HEK293 (cell line): ENCODE measurements around the gene TEFM.

Experiments
- CTCF ChIA-PET: fragments of 350-600 bp; formaldehyde crosslinking; extraction: SDS; loops from one replicate; lab custom pipeline; 2021; ENCODE audit warnings: antibody characterized with exemption; lab: Yijun Ruan, JAX
- POLR2A ChIA-PET: fragments of 300-600 bp; formaldehyde crosslinking; extraction: SDS; loops from one replicate; lab custom pipeline; 2020; ENCODE audit warnings: antibody characterized with exemption, inconsistent platforms; lab: Yijun Ruan, JAX
- H3K27ac ChIP-seq: fragments of 200-500 bp; sonication (Bioruptor generic); 2 replicates; pipeline ENCODE4 v1.5.1; 2014; ENCODE audit warnings: low read depth, low read length, control low read depth, inconsistent platforms; ENCODE audit errors: extremely low read depth
- H3K36me3 ChIP-seq, 2 experiments: fragments of 200-500 bp in 1 of 2; sonication (Bioruptor generic) in 1 of 2; 1 replicate in 1 of 2; 2 replicates in 1 of 2; pipeline ENCODE4 v1.5.1; 2014 to 2017; ENCODE audit warnings: inconsistent platforms in 2 of 2, low read length in 2 of 2; ENCODE audit not compliant: control insufficient read depth in 2 of 2, insufficient read depth in 1 of 2
- H3K4me1 ChIP-seq: fragments of 200-500 bp; sonication (Bioruptor generic); 2 replicates; pipeline ENCODE4 v1.5.1; 2014; ENCODE audit warnings: mild to moderate bottlenecking, low read length, inconsistent platforms; ENCODE audit not compliant: control insufficient read depth, insufficient read depth
- H3K4me3 ChIP-seq: 2 replicates; pipeline ENCODE4 v1.5.1; 2011; ENCODE audit warnings: low read depth, mild to moderate bottlenecking, control low read depth, low read length, moderate library complexity
- H3K9me3 ChIP-seq: fragments of 200-500 bp; sonication (Bioruptor generic); 2 replicates; pipeline ENCODE4 v1.5.1; 2014; ENCODE audit warnings: low read depth, low read length, inconsistent platforms; ENCODE audit not compliant: control insufficient read depth, insufficient read depth
- GLIS1 ChIP-seq: fragments of 450-650 bp; formaldehyde crosslinking; IDR thresholded peaks from 2 replicates; pipeline ENCODE4 v1.5.1; 2016; ENCODE audit warnings: missing biosample characterization, missing genetic modification characterization
- IKZF3 ChIP-seq: fragments of 450-650 bp; IDR thresholded peaks from 2 replicates; pipeline ENCODE4 v1.5.0; 2018; ENCODE audit warnings: missing biosample characterization, mild to moderate bottlenecking, missing genetic modification characterization, moderate library complexity
- KLF16 ChIP-seq: fragments of 450-650 bp; formaldehyde crosslinking; IDR thresholded peaks from 2 replicates; pipeline ENCODE4 v1.5.1; 2017; ENCODE audit warnings: missing biosample characterization, missing genetic modification characterization
- KLF8 ChIP-seq: fragments of 450-650 bp; formaldehyde crosslinking; IDR thresholded peaks from 2 replicates; pipeline ENCODE4 v1.5.1; 2016; ENCODE audit warnings: missing biosample characterization, missing genetic modification characterization
- MYNN ChIP-seq: fragments of 450-650 bp; formaldehyde crosslinking; IDR thresholded peaks from 2 replicates; pipeline ENCODE4 v1.5.1; 2016; ENCODE audit warnings: missing biosample characterization, missing genetic modification characterization, borderline replicate concordance
- ZFHX2 ChIP-seq: fragments of 450-650 bp; formaldehyde crosslinking; conservative IDR thresholded peaks from 2 replicates; pipeline ENCODE4 v1.5.1; 2016; ENCODE audit warnings: missing biosample characterization, missing genetic modification characterization
- ZNF112 ChIP-seq: fragments of 450-650 bp; formaldehyde crosslinking; IDR thresholded peaks from 2 replicates; pipeline ENCODE4 v1.5.0; 2017; ENCODE audit warnings: missing biosample characterization, missing genetic modification characterization
- ZNF138 ChIP-seq: fragments of 450-650 bp; formaldehyde crosslinking; IDR thresholded peaks from 2 replicates; pipeline ENCODE4 v1.5.1; 2016; ENCODE audit warnings: missing biosample characterization, missing genetic modification characterization, borderline replicate concordance
- ZNF157 ChIP-seq: fragments of 450-650 bp; formaldehyde crosslinking; IDR thresholded peaks from 2 replicates; pipeline ENCODE4 v1.5.1; 2016; ENCODE audit warnings: missing biosample characterization, missing genetic modification characterization
- ZNF274 ChIP-seq, 2 experiments: fragments of 200-500 bp in 1 of 2; fragments of 450-650 bp in 1 of 2; sonication (Bioruptor generic) in 1 of 2; formaldehyde crosslinking in 1 of 2; IDR thresholded peaks; 2 replicates each; pipeline versions ENCODE4 v1.5.1 to v1.6.1; 2014 to 2016; ENCODE audit warnings: borderline replicate concordance in 1 of 2, inconsistent platforms in 1 of 2, low read length in 1 of 2, missing biosample characterization in 1 of 2, missing genetic modification characterization in 1 of 2
- ZNF350 ChIP-seq: fragments of 450-650 bp; formaldehyde crosslinking; IDR thresholded peaks from 2 replicates; pipeline ENCODE4 v1.5.0; 2017; ENCODE audit warnings: missing biosample characterization, mild to moderate bottlenecking, missing genetic modification characterization
- ZNF366 ChIP-seq: fragments of 450-650 bp; formaldehyde crosslinking; conservative IDR thresholded peaks from 2 replicates; pipeline ENCODE4 v1.5.1; 2016; ENCODE audit warnings: missing biosample characterization, missing genetic modification characterization
- ZNF394 ChIP-seq: fragments of 450-650 bp; formaldehyde crosslinking; IDR thresholded peaks from 2 replicates; pipeline ENCODE4 v1.5.1; 2016; ENCODE audit warnings: missing biosample characterization, missing genetic modification characterization, mild to moderate bottlenecking, moderate library complexity, borderline replicate concordance
- ZNF404 ChIP-seq: fragments of 450-650 bp; formaldehyde crosslinking; IDR thresholded peaks from 2 replicates; pipeline ENCODE4 v1.5.1; 2017; ENCODE audit warnings: missing biosample characterization, missing genetic modification characterization
- ZNF433 ChIP-seq: fragments of 450-650 bp; formaldehyde crosslinking; IDR thresholded peaks from 2 replicates; pipeline ENCODE4 v1.5.1; 2016; ENCODE audit warnings: missing biosample characterization, missing genetic modification characterization, low read depth
- ZNF529 ChIP-seq: fragments of 450-650 bp; formaldehyde crosslinking; IDR thresholded peaks from 2 replicates; pipeline ENCODE4 v1.5.1; 2017; ENCODE audit warnings: missing genetic modification characterization, missing biosample characterization; ENCODE audit not compliant: insufficient replicate concordance
- ZNF544 ChIP-seq: fragments of 450-650 bp; formaldehyde crosslinking; IDR thresholded peaks from 2 replicates; pipeline ENCODE4 v1.5.0; 2017; ENCODE audit warnings: missing biosample characterization, missing genetic modification characterization
- ZNF555 ChIP-seq: fragments of 450-650 bp; formaldehyde crosslinking; conservative IDR thresholded peaks from 2 replicates; pipeline ENCODE4 v1.5.1; 2017; ENCODE audit warnings: missing biosample characterization, mild to moderate bottlenecking, missing genetic modification characterization, inconsistent platforms
- ZNF571 ChIP-seq: fragments of 450-650 bp; formaldehyde crosslinking; IDR thresholded peaks from 2 replicates; pipeline ENCODE4 v1.5.0; 2017; ENCODE audit warnings: missing biosample characterization, missing genetic modification characterization
- ZNF623 ChIP-seq: fragments of 450-650 bp; formaldehyde crosslinking; IDR thresholded peaks from 2 replicates; pipeline ENCODE4 v1.5.1; 2016; ENCODE audit warnings: missing biosample characterization, missing genetic modification characterization
- ZNF654 ChIP-seq: fragments of 450-650 bp; formaldehyde crosslinking; IDR thresholded peaks from 2 replicates; pipeline ENCODE4 v1.5.1; 2016; ENCODE audit warnings: low read depth, missing biosample characterization, missing genetic modification characterization
- ZNF791 ChIP-seq: fragments of 450-650 bp; formaldehyde crosslinking; IDR thresholded peaks from 2 replicates; pipeline ENCODE4 v1.5.1; 2016; ENCODE audit warnings: missing biosample characterization, missing genetic modification characterization
- ZNF843 ChIP-seq: fragments of 450-650 bp; formaldehyde crosslinking; IDR thresholded peaks from 2 replicates; pipeline ENCODE4 v1.5.1; 2016; ENCODE audit warnings: missing biosample characterization, missing genetic modification characterization
- TF ChIP-seq, protein P1 (sequence below): fragments of 450-650 bp; formaldehyde crosslinking; IDR thresholded peaks from 2 replicates; pipeline ENCODE4 v1.5.1; 2016; ENCODE audit warnings: missing biosample characterization, missing genetic modification characterization
- TF ChIP-seq, protein P2 (sequence below): fragments of 450-650 bp; formaldehyde crosslinking; IDR thresholded peaks from 2 replicates; pipeline ENCODE4 v1.5.1; 2016; ENCODE audit warnings: missing biosample characterization, missing genetic modification characterization
- TF ChIP-seq, protein P3 (sequence below): IDR thresholded peaks from 2 replicates; pipeline ENCODE4 v1.6.1; 2011; ENCODE audit warnings: mild to moderate bottlenecking, low read depth, low read length, borderline replicate concordance

TEFM gene

DNA sequence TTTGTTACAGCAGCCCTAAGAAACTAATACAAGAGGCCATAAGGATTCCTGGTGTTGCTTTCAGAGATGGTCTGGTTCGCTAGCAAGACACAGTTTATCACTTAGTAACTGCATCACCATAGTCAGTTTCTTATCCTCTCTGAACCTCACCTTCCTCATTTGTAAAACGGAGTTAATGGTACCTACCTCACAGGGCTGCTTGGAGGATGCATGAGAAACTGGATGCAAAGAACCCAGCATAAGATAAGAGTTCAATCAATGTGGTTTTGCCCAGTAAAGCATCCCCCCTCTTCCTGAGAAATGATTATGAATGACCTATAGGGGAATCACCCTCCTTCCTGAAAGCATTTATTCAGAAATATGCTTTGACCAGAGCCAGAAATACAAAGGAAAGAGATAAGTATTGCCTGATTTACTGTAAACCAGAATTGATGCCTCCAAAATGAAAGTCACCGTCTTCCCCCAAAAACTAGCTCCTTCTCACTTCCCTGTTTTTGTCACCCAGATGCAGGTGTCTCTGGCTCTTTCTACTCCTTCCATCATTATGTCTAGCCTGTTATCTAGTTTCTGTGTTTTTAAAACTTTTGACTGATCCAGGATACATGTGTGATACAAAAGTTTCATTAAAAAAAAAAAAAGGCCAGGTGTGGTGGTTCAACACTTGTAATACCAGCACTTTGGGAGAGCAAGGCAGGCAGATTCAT is 2.8 kb upstream of the TEFM start:
- Histone ChIP-seq H3K27ac (no peak overlapping the region), H3K4me3 (no peak overlapping the region), H3K9me3 (no peaks in the 10 kb centered on the region), H3K4me1 (no peaks in the 10 kb centered on the region; the same call in 1 of the 2 replicates), H3K36me3 (peaks cover 4 to 5% of the 10 kb centered on the region in 2 experiments; a peak in 2 of 3 replicates)
- CTCF ChIA-PET = no interaction called here
- POLR2A ChIA-PET = interaction anchor here (0.7 kb wide), 1 partner anchor 37 kb away, joined by 3 read pairs; no protein-coding TSS in a partner anchor
- TF ChIP-seq KLF8 (tag by site-specific recombination) = no peak
- TF ChIP-seq GLIS1 (tag by site-specific recombination) = no peak
- TF ChIP-seq, protein P1, sequence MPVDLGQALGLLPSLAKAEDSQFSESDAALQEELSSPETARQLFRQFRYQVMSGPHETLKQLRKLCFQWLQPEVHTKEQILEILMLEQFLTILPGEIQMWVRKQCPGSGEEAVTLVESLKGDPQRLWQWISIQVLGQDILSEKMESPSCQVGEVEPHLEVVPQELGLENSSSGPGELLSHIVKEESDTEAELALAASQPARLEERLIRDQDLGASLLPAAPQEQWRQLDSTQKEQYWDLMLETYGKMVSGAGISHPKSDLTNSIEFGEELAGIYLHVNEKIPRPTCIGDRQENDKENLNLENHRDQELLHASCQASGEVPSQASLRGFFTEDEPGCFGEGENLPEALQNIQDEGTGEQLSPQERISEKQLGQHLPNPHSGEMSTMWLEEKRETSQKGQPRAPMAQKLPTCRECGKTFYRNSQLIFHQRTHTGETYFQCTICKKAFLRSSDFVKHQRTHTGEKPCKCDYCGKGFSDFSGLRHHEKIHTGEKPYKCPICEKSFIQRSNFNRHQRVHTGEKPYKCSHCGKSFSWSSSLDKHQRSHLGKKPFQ (tag by site-specific recombination) = no peak
- TF ChIP-seq ZNF623 = no peak
- TF ChIP-seq ZNF555 = no peak
- no peak for TF ChIP-seq ZNF157 (tag by site-specific recombination)
- TF ChIP-seq ZNF544 (tag by site-specific recombination) = no peak
- TF ChIP-seq, protein P2, sequence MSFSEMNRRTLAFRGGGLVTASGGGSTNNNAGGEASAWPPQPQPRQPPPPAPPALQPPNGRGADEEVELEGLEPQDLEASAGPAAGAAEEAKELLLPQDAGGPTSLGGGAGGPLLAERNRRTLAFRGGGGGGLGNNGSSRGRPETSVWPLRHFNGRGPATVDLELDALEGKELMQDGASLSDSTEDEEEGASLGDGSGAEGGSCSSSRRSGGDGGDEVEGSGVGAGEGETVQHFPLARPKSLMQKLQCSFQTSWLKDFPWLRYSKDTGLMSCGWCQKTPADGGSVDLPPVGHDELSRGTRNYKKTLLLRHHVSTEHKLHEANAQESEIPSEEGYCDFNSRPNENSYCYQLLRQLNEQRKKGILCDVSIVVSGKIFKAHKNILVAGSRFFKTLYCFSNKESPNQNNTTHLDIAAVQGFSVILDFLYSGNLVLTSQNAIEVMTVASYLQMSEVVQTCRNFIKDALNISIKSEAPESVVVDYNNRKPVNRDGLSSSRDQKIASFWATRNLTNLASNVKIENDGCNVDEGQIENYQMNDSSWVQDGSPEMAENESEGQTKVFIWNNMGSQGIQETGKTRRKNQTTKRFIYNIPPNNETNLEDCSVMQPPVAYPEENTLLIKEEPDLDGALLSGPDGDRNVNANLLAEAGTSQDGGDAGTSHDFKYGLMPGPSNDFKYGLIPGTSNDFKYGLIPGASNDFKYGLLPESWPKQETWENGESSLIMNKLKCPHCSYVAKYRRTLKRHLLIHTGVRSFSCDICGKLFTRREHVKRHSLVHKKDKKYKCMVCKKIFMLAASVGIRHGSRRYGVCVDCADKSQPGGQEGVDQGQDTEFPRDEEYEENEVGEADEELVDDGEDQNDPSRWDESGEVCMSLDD = no peak
- no peak for TF ChIP-seq ZNF274 (IDR thresholded peaks at IDR 0.05; ENCODE audit: low read length)
- no peak for TF ChIP-seq ZNF274 (tag by site-specific recombination; IDR thresholded peaks at IDR 0.05; ENCODE audit: borderline replicate concordance)
- TF ChIP-seq IKZF3 (tag by site-specific recombination) = no peak
- no peak for TF ChIP-seq ZNF433 (tag by site-specific recombination)

DNA sequence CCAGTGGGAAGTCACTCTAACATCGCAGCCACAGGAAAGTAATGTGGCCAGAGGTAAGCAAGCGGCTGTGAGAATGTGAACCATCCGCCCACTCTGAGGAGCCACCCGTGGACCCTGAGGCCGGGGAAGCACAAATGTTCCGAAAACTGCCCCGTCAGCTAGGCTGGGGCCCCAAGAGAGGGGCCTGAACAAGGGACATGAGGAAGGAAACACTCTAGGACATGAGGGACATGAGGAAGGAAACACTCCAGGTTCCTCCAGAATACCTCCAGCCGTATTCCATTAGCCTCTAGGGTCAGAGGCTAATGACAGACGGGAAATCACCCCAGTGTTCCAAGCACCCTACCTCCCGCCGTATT is 317 bp downstream of the TEFM start:
- Histone ChIP-seq H3K9me3 (no peaks in the 10 kb centered on the region), H3K4me1 (no peaks in the 10 kb centered on the region; the same call in 1 of the 2 replicates), H3K4me3 (peak overlapping the region; percentile 70), H3K27ac (peak overlapping the region; percentile 30; the same call in 1 of the 2 replicates), H3K36me3 (peaks cover 28 to 31% of the 10 kb centered on the region in 2 experiments)
- ChIA-PET CTCF (interaction anchor here (0.6 to 0.8 kb wide), 2 partner anchors 10 to 996 kb away, joined by 3 read pairs; partner anchors contain the start of gene UTP6), POLR2A (no interaction called here)
- TF ChIP-seq ZNF791 (tag by site-specific recombination) = no peak
- TF ChIP-seq ZNF112 (tag by site-specific recombination) = no peak
- no peak for TF ChIP-seq ZNF350 (tag by site-specific recombination)
- TF ChIP-seq ZNF404 (tag by site-specific recombination) = no peak
- no peak for TF ChIP-seq ZFHX2
- no peak for TF ChIP-seq KLF16 (tag by site-specific recombination)
- no peak for TF ChIP-seq ZNF366
- no peak for TF ChIP-seq ZNF654 (tag by site-specific recombination)
- TF ChIP-seq ZNF529 (tag by site-specific recombination) = no peak
- TF ChIP-seq ZNF394 (tag by site-specific recombination) = no peak
- TF ChIP-seq ZNF843 (tag by site-specific recombination) = no peak
- TF ChIP-seq ZNF138 (tag by site-specific recombination) = no peak
- TF ChIP-seq, protein P3, sequence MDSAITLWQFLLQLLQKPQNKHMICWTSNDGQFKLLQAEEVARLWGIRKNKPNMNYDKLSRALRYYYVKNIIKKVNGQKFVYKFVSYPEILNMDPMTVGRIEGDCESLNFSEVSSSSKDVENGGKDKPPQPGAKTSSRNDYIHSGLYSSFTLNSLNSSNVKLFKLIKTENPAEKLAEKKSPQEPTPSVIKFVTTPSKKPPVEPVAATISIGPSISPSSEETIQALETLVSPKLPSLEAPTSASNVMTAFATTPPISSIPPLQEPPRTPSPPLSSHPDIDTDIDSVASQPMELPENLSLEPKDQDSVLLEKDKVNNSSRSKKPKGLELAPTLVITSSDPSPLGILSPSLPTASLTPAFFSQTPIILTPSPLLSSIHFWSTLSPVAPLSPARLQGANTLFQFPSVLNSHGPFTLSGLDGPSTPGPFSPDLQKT = no peak
- no peak for TF ChIP-seq ZNF571 (tag by site-specific recombination)
- TF ChIP-seq MYNN (tag by site-specific recombination) = no peak
